Natural killer cell (primary cell): ENCODE measurements around the gene SLC44A1. TPM values are rescaled to one million over a fixed set of nuclear protein-coding genes. Genes with fewer than 3 reads are reported as not detected.

ENCODE experiments used
- ATAC-seq, 3 donors: fragments of 150-1000 bp in 2 of 3; fragments of 200-7000 bp in 1 of 3; cut with Tn5 transposase; 1 replicate in 1 of 3; 2 replicates in 2 of 3; pipeline ENCODE4 v1.10.0; 2021; ENCODE audit warnings: mild to moderate bottlenecking in 2 of 3, moderate library complexity in 2 of 3
- DNase-seq, 2 donors: peaks; one replicate each; pipeline versions ENCODE4 v3.0.0 to v3.0.0-alpha.2; 2013 to 2021; ENCODE audit warnings: mixed read lengths in 1 of 2
- H3K27ac ChIP-seq: one replicate; pipeline ENCODE4 v1.5.1; 2013; ENCODE audit warnings: mild to moderate bottlenecking, low read length
- H3K27me3 ChIP-seq: one replicate; pipeline ENCODE4 v1.6.1; 2013; ENCODE audit warnings: low read length; ENCODE audit not compliant: control insufficient read depth, insufficient read depth
- H3K36me3 ChIP-seq: one replicate; pipeline ENCODE4 v1.6.1; 2013; ENCODE audit warnings: low read length; ENCODE audit not compliant: control insufficient read depth, insufficient read depth
- H3K4me1 ChIP-seq: one replicate; pipeline ENCODE4 v1.6.1; 2013; ENCODE audit warnings: low read length; ENCODE audit not compliant: control insufficient read depth, insufficient read depth
- H3K4me3 ChIP-seq: one replicate; pipeline ENCODE4 v1.5.1; 2013; ENCODE audit warnings: low read length
- H3K9me3 ChIP-seq: one replicate; pipeline ENCODE4 v1.6.1; 2013; ENCODE audit warnings: low read length; ENCODE audit not compliant: control insufficient read depth, insufficient read depth
- H3K27ac Mint-ChIP-seq, 2 donors: one replicate each; pipeline ENCODE4 v1.8.0; 2022; ENCODE audit warnings: mild to moderate bottlenecking in 2 of 2, mixed read lengths in 2 of 2, moderate library complexity in 1 of 2
- H3K27me3 Mint-ChIP-seq, 2 donors: one replicate each; pipeline ENCODE4 v1.8.0; 2022; ENCODE audit warnings: low read depth in 2 of 2, mixed read lengths in 2 of 2
- H3K36me3 Mint-ChIP-seq: one replicate; pipeline ENCODE4 v1.8.0; 2022; ENCODE audit warnings: mixed read lengths
- H3K4me1 Mint-ChIP-seq, 2 donors: one replicate each; pipeline ENCODE4 v1.8.0; 2022; ENCODE audit warnings: mixed read lengths in 2 of 2
- H3K4me3 Mint-ChIP-seq: one replicate; pipeline ENCODE4 v1.8.0; 2022; ENCODE audit warnings: mild to moderate bottlenecking, moderate library complexity, mixed read lengths
- H3K9me3 Mint-ChIP-seq, 2 donors: one replicate each; pipeline ENCODE4 v1.8.0; 2022; ENCODE audit warnings: mixed read lengths in 2 of 2
- CTCF ChIP-seq: fragments of 200-600 bp; IDR thresholded peaks from one replicate; pipeline ENCODE4 v1.8.0; 2022; ENCODE audit warnings: antibody characterized with exemption
- WGBS: methylation state at CpG from one replicate; pipeline ENCODE4 v1.1.7; 2013; ENCODE audit warnings: missing lambda C conversion rate; ENCODE audit not compliant: insufficient coverage; 5-methylcytosine and 5-hydroxymethylcytosine counted together
- intact Hi-C: fragments of 100-400 bp; cut with micrococcal nuclease; formaldehyde crosslinking; loops from one replicate; pipeline ENCODE4 v1.14.2; 2022
- total RNA-seq, 4 donors: library from RNA; stranded (reverse); fragments of 120-200 nt in 1 of 4; gene quantifications; one replicate each; pipeline versions ENCODE4 v1.2.3 to v1.2.4, GENCODE V29; 2013 to 2022

SLC44A1 gene
- total RNA-seq, 3 donors from 2014 or later (not counting 1 experiment from before 2014, with no cell fraction given), result 7.1 to 8.3 (median 7.9) TPM

GRCh38 chr9:105449081-105449480 lies 204.6 kb downstream of the SLC44A1 start:
- Histone ChIP-seq H3K27ac (no peak overlapping the region), H3K4me1 (peaks cover 12% of the 10 kb centered on the region), H3K27me3 (no peaks in the 10 kb centered on the region), H3K36me3 (no peaks in the 10 kb centered on the region), H3K9me3 (no peaks in the 10 kb centered on the region), H3K4me3 (no peak overlapping the region)
- WGBS, result no CpG with 5 or more reads among the region's 2 CpGs
- Mint-ChIP-seq H3K27me3 (peaks cover 0 to 10% of the 10 kb centered on the region in 2 donors), H3K27ac (peak overlapping the region in 1 of 2 donors; percentile 75), H3K4me3 (peak overlapping the region; percentile 73), H3K4me1 (peaks cover 0 to 12% of the 10 kb centered on the region in 2 donors), H3K9me3 (no peaks in the 10 kb centered on the region), H3K36me3 (no peaks in the 10 kb centered on the region)
- DNase-seq (no peak), ATAC-seq (no peak)
- TF ChIP-seq CTCF, result no peak
- intact Hi-C loops, result loop anchor here (5.0 kb wide), 1 partner anchor 243 kb away; the partner anchor contains the start of gene TMEM38B

DNA sequence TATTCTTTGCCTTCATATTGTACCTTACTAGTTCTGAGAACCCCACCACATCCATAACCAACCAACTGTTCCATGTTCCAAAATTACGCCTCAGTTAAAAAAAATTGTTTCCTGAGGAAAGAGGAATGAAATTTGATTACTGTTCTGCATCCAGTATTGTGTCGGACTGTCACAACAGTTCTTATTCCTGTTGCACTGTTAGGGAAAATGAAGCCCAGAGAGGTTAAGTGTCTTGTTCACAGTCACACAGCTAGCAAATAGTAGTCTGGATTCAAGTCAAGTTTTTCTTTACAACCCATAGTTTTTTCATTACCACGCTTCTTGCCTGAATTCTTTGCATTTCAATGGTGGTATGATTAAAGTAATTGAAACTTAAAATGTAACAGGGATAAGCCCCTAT lies 207.7 kb downstream of the SLC44A1 start:
- 100% methylated on average over 1 of the region's 3 CpGs for WGBS
- peaks cover 3 to 10% of the 10 kb centered on the region in 2 donors for H3K27me3 Mint-ChIP-seq
- H3K4me1 Mint-ChIP-seq, result peaks cover 0 to 12% of the 10 kb centered on the region in 2 donors
- peaks cover 12% of the 10 kb centered on the region for H3K4me1 ChIP-seq
- no peak for ATAC-seq
- intact Hi-C loops, result no loop called here
- no peak overlapping the region for H3K4me3 Mint-ChIP-seq
- no peak for DNase-seq
- H3K36me3 ChIP-seq, result no peaks in the 10 kb centered on the region
- no peak overlapping the region for H3K27ac ChIP-seq
- no peaks in the 10 kb centered on the region for H3K36me3 Mint-ChIP-seq
- TF ChIP-seq CTCF, result no peak
- H3K27me3 ChIP-seq, result no peaks in the 10 kb centered on the region
- no peak overlapping the region for H3K4me3 ChIP-seq
- H3K27ac Mint-ChIP-seq, result no peak overlapping the region
- no peaks in the 10 kb centered on the region for H3K9me3 ChIP-seq
- no peaks in the 10 kb centered on the region for H3K9me3 Mint-ChIP-seq

GRCh38 chr9:105455836-105456475 lies 211.5 kb downstream of the SLC44A1 start:
- no peak for TF ChIP-seq CTCF
- no peak overlapping the region for H3K27ac Mint-ChIP-seq

More at GRCh38 chr9:105455836-105456475, 211.5 kb downstream of the SLC44A1 start:
- intact Hi-C loops, result no loop called here
- no peaks in the 10 kb centered on the region for H3K4me1 Mint-ChIP-seq
- H3K27ac ChIP-seq, result no peak overlapping the region
- no peak for DNase-seq
- H3K36me3 Mint-ChIP-seq, result no peaks in the 10 kb centered on the region
- WGBS, result 100% methylated on average over 2 of the region's 2 CpGs
- H3K9me3 ChIP-seq, result peaks cover 5% of the 10 kb centered on the region
- H3K4me3 Mint-ChIP-seq, result no peak overlapping the region
- H3K27me3 Mint-ChIP-seq, result peaks cover 3 to 9% of the 10 kb centered on the region in 2 donors
- H3K27me3 ChIP-seq, result no peaks in the 10 kb centered on the region
- H3K4me3 ChIP-seq, result no peak overlapping the region
- no peaks in the 10 kb centered on the region for H3K4me1 ChIP-seq
- H3K36me3 ChIP-seq, result no peaks in the 10 kb centered on the region
- ATAC-seq, result no peak
- no peaks in the 10 kb centered on the region for H3K9me3 Mint-ChIP-seq
